CD8-positive, alpha-beta memory T cell (primary cell): ENCODE data around the gene OTUD5. TPM values are rescaled to one million over a fixed set of nuclear protein-coding genes. Genes with fewer than 3 reads are reported as not detected.

Source experiments
- CTCF ChIA-PET: fragments of 350-600 bp; sonication (Branson Sonifier 250); formaldehyde crosslinking; loops from one replicate; lab custom pipeline; 2021; ENCODE audit warnings: antibody characterized with exemption; lab: Charles Lee
- POLR2A ChIA-PET: fragments of 350-600 bp; sonication (Branson Sonifier 250); formaldehyde crosslinking; loops from one replicate; lab custom pipeline; 2021; ENCODE audit warnings: antibody characterized with exemption; lab: Charles Lee
- DNase-seq, 5 donors: peaks; one replicate each; pipeline versions ENCODE4 v3.0.0 to v3.0.0-alpha.2; 2020 to 2022; ENCODE audit warnings: mixed read lengths in 1 of 5
- H3K27ac ChIP-seq: one replicate; pipeline ENCODE4 v1.7.0; 2013; ENCODE audit warnings: low read depth, mild to moderate bottlenecking, low read length, moderate library complexity
- H3K27me3 ChIP-seq: 2 replicates; pipeline ENCODE4 v1.7.0; 2013; ENCODE audit warnings: low read length, mild to moderate bottlenecking; ENCODE audit not compliant: insufficient read depth, poor library complexity, severe bottlenecking
- H3K36me3 ChIP-seq: 2 replicates; pipeline ENCODE4 v1.7.0; 2013; ENCODE audit warnings: mild to moderate bottlenecking, low read length, moderate library complexity; ENCODE audit not compliant: insufficient read depth
- H3K4me1 ChIP-seq: 2 replicates; pipeline ENCODE4 v1.7.0; 2013; ENCODE audit warnings: mild to moderate bottlenecking, low read length, moderate library complexity; ENCODE audit not compliant: insufficient read depth
- H3K4me3 ChIP-seq: 2 replicates; pipeline ENCODE4 v1.7.0; 2013; ENCODE audit warnings: mild to moderate bottlenecking, low read length
- H3K9me3 ChIP-seq: 2 replicates; pipeline ENCODE4 v1.7.0; 2013; ENCODE audit warnings: mild to moderate bottlenecking, low read length
- H3K27ac Mint-ChIP-seq, 8 donors: one replicate each; pipeline ENCODE4 v1.8.0; 2020 to 2021; ENCODE audit warnings: mixed read lengths in 8 of 8, mild to moderate bottlenecking in 6 of 8, inconsistent platforms in 3 of 8, moderate library complexity in 3 of 8
- H3K27me3 Mint-ChIP-seq, 2 donors: one replicate each; pipeline ENCODE4 v1.8.0; 2020 to 2021; ENCODE audit warnings: mixed read lengths in 2 of 2, mild to moderate bottlenecking in 1 of 2, moderate library complexity in 1 of 2
- H3K36me3 Mint-ChIP-seq, 3 donors: one replicate each; pipeline ENCODE4 v1.8.0; 2020 to 2021; ENCODE audit warnings: mixed read lengths in 3 of 3, inconsistent platforms in 1 of 3, mild to moderate bottlenecking in 1 of 3
- H3K4me1 Mint-ChIP-seq, 3 donors: one replicate each; pipeline ENCODE4 v1.8.0; 2020 to 2021; ENCODE audit warnings: mixed read lengths in 3 of 3, inconsistent platforms in 1 of 3, mild to moderate bottlenecking in 1 of 3
- H3K4me3 Mint-ChIP-seq, 7 donors: one replicate each; pipeline ENCODE4 v1.8.0; 2020 to 2021; ENCODE audit warnings: mixed read lengths in 7 of 7, mild to moderate bottlenecking in 6 of 7, moderate library complexity in 4 of 7, inconsistent platforms in 2 of 7
- H3K9me3 Mint-ChIP-seq, 5 donors: one replicate each; pipeline ENCODE4 v1.8.0; 2020 to 2022; ENCODE audit warnings: mixed read lengths in 5 of 5, mild to moderate bottlenecking in 3 of 5, moderate library complexity in 2 of 5, inconsistent platforms in 1 of 5
- polyA plus RNA-seq: library from polyadenylated mRNA; unstranded; fragments of 300-500 nt; fragmentation: Illumina TruSeq; gene quantifications from one replicate; pipeline ENCODE4 v1.2.3, GENCODE V29; 2021
- total RNA-seq, 2 experiments: library from RNA; stranded (reverse); gene quantifications; one replicate each; pipeline ENCODE4 v1.2.3, GENCODE V29; 2021

Gene OTUD5
- total and polyA plus RNA-seq, 3 experiments from 2014 or later = 47.5 to 69.1 (median 67.3) TPM

DNA sequence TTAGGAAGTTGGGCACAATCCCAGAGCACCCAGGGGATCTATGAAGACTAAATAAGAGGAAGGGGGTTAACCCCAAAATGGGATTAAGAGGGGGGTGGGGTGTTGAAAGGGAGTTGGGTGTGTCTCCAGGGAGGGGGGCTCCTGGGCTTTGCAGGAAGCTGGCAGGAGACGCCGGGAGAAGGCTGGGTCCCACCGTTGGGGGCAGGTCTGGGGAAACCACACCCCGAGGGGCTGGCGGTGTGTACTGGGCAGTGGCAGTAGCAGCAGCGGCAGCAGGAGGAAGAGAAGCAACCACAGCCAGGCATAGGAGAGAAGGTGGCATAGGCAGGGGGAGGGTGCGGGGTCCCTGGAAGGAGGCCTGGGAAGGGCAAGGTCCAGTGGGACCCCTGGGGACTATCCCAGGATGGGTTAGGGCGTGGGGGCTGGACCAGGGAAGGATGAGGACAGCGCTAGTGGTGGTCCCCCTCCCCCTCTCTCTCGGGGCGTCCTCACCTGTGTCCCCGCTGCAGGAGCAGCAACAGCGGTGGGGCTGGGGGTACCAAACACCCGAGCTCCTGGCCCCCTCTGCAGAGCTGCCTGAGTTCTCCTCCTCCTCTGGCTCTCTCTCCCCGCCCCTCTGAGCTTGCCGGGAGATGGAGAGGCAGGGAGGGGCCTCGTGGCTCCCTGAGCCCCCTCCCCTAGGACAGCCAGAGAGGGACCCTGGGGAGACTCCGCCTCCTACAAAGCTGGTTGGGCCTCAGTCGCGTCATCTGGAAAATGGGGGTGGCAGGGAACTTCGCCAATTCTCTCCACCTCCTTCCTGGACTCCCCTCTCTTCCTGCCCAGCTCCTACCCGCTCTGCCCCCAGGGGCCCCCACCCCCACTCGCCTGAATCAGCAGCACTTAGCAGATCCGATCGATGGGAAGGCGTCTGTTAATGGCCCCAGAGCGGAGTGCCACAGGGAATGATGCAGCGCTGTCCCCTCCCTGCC lies 14.1 kb upstream of the OTUD5 start, which contains the start of gene KCND1:
TSS of gene KCND1 (minus strand) at position 596 of the 971 bp plus-strand sequence. CDS start 1,573 bp downstream, outside the sequence.
- Histone ChIP-seq H3K9me3 (no peaks in the 10 kb centered on the region), H3K4me3 (no peak within 1 kb of the TSS), H3K27ac (no peak within 1 kb of the TSS), H3K4me1 (peaks cover 11% of the 10 kb centered on the region), H3K27me3 (no peaks in the 10 kb centered on the region), H3K36me3 (no peaks in the 10 kb centered on the region)
- peaks cover 0 to 6% of the 10 kb centered on the region in 2 donors for H3K27me3 Mint-ChIP-seq
- CTCF ChIA-PET = interaction anchor here (1.5 to 2.1 kb wide), 3 partner anchors 13 to 71 kb away, joined by 4 to 5 read pairs (median 5); no protein-coding TSS in a partner anchor
- peak within 1 kb of the TSS in 5 of 7 donors; percentile 32 to 75 (median 55) for H3K4me3 Mint-ChIP-seq
- peaks cover 0 to 17% (median 16%) of the 10 kb centered on the region in 3 donors for H3K4me1 Mint-ChIP-seq
- peaks cover 0 to 21% (median 6%) of the 10 kb centered on the region in 3 donors for H3K36me3 Mint-ChIP-seq
- no peaks in the 10 kb centered on the region for H3K9me3 Mint-ChIP-seq
- H3K27ac Mint-ChIP-seq = peak within 1 kb of the TSS in 1 of 8 donors; percentile 77
- POLR2A ChIA-PET = no interaction called here
- DNase-seq = no peak

DNA sequence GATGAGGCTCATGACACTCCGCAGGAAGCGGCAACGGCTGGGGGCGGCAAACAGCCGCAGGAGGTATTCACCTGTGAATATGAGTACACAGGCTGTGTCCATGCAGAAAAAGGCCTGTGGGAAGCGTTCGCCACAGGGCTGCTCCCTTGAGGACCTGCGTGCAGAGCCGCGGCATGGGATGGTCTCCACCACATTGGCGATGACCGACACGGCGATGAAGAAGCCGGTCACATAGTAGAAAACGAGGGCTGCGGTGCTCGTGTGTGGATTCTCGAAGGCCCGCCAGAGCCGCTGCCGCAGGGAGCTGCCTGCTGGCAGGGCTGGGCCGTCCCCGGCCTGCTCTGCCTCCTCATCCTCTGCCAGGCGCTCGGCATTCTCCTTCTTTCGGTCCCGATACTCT lies 12.1 kb upstream of the OTUD5 start:
- CTCF ChIA-PET = interaction anchor here (0.5 kb wide), 1 partner anchor 513 kb away, joined by 3 read pairs; no protein-coding TSS in a partner anchor
- H3K4me1 Mint-ChIP-seq = peaks cover 0 to 17% (median 14%) of the 10 kb centered on the region in 3 donors
- H3K4me3 Mint-ChIP-seq = no peak overlapping the region
- H3K36me3 Mint-ChIP-seq = peaks cover 0 to 5% (median under 1%) of the 10 kb centered on the region in 3 donors
- Histone ChIP-seq H3K4me3 (no peak overlapping the region), H3K27me3 (no peaks in the 10 kb centered on the region), H3K9me3 (no peaks in the 10 kb centered on the region), H3K27ac (no peak overlapping the region), H3K36me3 (no peaks in the 10 kb centered on the region), H3K4me1 (peaks cover 11% of the 10 kb centered on the region)
- DNase-seq = no peak
- POLR2A ChIA-PET = no interaction called here
- H3K9me3 Mint-ChIP-seq = no peaks in the 10 kb centered on the region
- H3K27me3 Mint-ChIP-seq = peaks cover 0 to 3% of the 10 kb centered on the region in 2 donors
- peak overlapping the region in 1 of 8 donors; percentile 54 for H3K27ac Mint-ChIP-seq

DNA sequence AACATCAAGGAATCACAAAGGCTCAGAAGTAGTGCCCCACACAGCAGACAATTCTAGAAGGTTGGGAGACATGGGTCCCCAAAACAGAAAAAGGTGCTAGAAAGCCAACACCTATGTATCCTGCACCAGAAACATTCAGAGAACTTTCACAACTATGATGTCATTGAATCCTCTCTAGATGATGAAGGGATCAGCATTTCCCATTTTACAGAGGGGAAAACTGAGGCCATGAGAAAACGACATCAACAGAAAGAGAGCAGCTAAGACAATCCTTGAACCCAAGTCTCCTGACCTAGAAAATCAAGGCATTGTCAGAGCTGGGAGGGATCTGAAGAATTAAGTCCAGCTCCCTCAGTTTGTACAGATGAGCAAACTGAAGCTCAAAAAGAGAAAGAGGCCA lies 11.0 kb upstream of the OTUD5 start:
- ChIA-PET CTCF (no interaction called here), POLR2A (no interaction called here)
- peaks cover 0 to 17% (median 17%) of the 10 kb centered on the region in 3 donors for H3K4me1 Mint-ChIP-seq
- peaks cover 11% of the 10 kb centered on the region for H3K4me1 ChIP-seq
- H3K9me3 ChIP-seq = no peaks in the 10 kb centered on the region
- no peaks in the 10 kb centered on the region for H3K36me3 ChIP-seq
- DNase-seq = no peak
- no peaks in the 10 kb centered on the region for H3K27me3 ChIP-seq
- H3K36me3 Mint-ChIP-seq = peaks cover 0 to under 1% (median 0%) of the 10 kb centered on the region in 3 donors
- H3K4me3 Mint-ChIP-seq = no peak overlapping the region
- H3K4me3 ChIP-seq = no peak overlapping the region
- no peak overlapping the region for H3K27ac ChIP-seq
- H3K9me3 Mint-ChIP-seq = no peaks in the 10 kb centered on the region
- no peak overlapping the region for H3K27ac Mint-ChIP-seq
- peaks cover 0 to 3% of the 10 kb centered on the region in 2 donors for H3K27me3 Mint-ChIP-seq

DNA sequence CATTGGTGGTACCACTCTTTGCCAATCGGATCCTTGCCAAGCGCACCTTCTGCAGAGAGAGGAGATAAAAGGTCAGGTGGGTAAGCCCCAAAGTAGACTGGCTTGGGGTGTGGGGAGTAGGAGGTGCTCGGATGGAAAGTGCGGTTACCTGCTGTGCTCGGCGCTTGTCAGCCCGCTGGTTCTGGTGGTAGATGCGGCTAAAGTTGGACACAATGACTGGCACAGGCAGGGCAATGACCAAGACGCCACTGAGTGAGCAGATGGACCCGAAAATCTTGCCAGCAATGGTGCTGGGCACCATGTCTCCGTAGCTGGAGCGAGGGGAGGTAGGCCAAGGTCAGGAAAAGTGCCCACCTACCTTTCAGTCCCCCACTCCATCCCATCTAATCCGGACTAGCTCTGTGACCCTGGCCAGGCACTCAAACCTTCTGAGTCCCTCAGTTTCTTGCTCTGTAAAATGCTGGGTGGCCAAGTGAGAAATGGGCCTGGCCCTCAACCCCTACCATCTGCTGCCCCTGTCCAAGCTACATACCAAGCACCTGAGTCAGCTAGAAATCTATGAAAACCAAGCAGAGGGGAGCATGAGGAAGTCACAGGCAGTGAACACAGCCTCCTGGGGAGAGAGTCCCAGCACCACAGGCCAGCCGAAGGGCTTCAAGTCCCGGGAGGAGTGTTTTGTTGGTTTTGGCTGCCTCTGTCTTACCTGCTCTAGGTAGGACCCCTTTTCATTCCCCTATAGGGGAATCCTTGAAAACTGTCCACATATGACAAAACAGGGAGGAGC lies 9.6 kb upstream of the OTUD5 start:
- DNase-seq = no peak
- ChIA-PET CTCF (no interaction called here), POLR2A (no interaction called here)
- Histone ChIP-seq H3K4me3 (no peak overlapping the region), H3K9me3 (no peaks in the 10 kb centered on the region), H3K27ac (no peak overlapping the region), H3K4me1 (peaks cover 5% of the 10 kb centered on the region), H3K36me3 (no peaks in the 10 kb centered on the region), H3K27me3 (no peaks in the 10 kb centered on the region)
- H3K27me3 Mint-ChIP-seq = peaks cover 0 to 3% of the 10 kb centered on the region in 2 donors
- no peak overlapping the region for H3K27ac Mint-ChIP-seq
- H3K4me1 Mint-ChIP-seq = peaks cover 0 to 9% (median 3%) of the 10 kb centered on the region in 3 donors
- H3K36me3 Mint-ChIP-seq = no peaks in the 10 kb centered on the region
- no peaks in the 10 kb centered on the region for H3K9me3 Mint-ChIP-seq
- no peak overlapping the region for H3K4me3 Mint-ChIP-seq

DNA sequence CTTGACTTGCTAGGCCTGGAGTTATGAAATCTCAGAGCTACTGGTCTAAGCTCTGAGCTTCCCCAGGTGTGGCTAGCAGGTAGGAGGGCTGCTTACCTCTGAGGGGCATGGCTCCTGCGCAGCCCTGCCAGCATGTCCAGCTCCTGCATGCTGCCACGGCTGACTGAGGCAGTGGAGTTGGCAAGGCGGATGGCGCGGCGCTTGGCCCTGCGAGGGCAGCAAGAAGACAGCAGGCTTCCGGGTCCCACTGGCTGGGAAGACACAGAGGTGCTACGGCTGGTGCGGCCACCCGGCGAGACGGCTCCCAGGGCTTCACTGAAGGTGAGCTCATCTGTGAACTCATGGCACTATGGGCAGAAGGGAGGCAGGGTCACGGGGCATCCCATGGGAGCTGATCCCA lies 8.6 kb upstream of the OTUD5 start:
- DNase-seq = no peak
- H3K9me3 ChIP-seq = no peaks in the 10 kb centered on the region
- H3K4me1 Mint-ChIP-seq = peaks cover 0 to 6% (median 0%) of the 10 kb centered on the region in 3 donors
- H3K36me3 Mint-ChIP-seq = no peaks in the 10 kb centered on the region
- ChIA-PET POLR2A (no interaction called here), CTCF (no interaction called here)
- peaks cover 0 to 6% of the 10 kb centered on the region in 2 donors for H3K27me3 Mint-ChIP-seq
- no peak overlapping the region for H3K27ac Mint-ChIP-seq
- no peak overlapping the region for H3K27ac ChIP-seq
- no peaks in the 10 kb centered on the region for H3K36me3 ChIP-seq
- no peaks in the 10 kb centered on the region for H3K27me3 ChIP-seq
- no peaks in the 10 kb centered on the region for H3K4me1 ChIP-seq
- H3K9me3 Mint-ChIP-seq = no peaks in the 10 kb centered on the region
- H3K4me3 ChIP-seq = no peak overlapping the region
- H3K4me3 Mint-ChIP-seq = no peak overlapping the region

DNA sequence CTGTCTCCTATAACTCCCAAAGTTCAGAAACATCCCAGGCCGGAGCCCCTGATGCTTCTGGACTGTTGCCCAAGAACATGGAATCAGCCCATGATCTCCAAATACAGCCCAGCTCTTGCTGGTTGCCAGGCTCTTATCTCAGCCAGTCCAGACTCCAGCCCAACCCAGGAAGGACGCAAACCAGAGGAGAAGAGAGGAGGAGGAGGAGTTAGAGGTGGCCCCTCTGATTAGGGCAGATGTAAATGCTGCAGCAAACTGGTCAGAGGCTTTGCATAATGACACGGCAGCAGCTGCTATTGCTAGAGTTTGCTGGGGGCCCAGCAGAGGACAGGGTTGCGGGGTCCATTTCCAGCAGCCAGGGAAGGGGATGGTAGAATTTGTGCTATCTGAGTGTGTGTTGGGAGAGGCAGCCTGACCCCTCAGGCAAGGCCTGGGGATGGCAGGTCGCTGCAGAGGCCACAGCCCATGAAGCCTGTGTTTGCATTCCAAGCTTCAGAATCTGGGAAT lies 4.2 kb upstream of the OTUD5 start:
- Mint-ChIP-seq H3K27me3 (peaks cover 0 to 9% of the 10 kb centered on the region in 2 donors), H3K27ac (peak overlapping the region in 3 of 8 donors; percentile 4 to 65 (median 32)), H3K4me3 (no peak overlapping the region), H3K9me3 (no peaks in the 10 kb centered on the region), H3K4me1 (peaks cover 6 to 19% (median 7%) of the 10 kb centered on the region in 3 donors), H3K36me3 (peaks cover 0 to 9% (median 0%) of the 10 kb centered on the region in 3 donors)
- peaks cover 8% of the 10 kb centered on the region for H3K4me1 ChIP-seq
- no peaks in the 10 kb centered on the region for H3K27me3 ChIP-seq
- CTCF ChIA-PET = no interaction called here
- H3K4me3 ChIP-seq = no peak overlapping the region
- DNase-seq = no peak
- H3K36me3 ChIP-seq = no peaks in the 10 kb centered on the region
- no peaks in the 10 kb centered on the region for H3K9me3 ChIP-seq
- POLR2A ChIA-PET = no interaction called here
- peak overlapping the region; percentile 29 for H3K27ac ChIP-seq

DNA sequence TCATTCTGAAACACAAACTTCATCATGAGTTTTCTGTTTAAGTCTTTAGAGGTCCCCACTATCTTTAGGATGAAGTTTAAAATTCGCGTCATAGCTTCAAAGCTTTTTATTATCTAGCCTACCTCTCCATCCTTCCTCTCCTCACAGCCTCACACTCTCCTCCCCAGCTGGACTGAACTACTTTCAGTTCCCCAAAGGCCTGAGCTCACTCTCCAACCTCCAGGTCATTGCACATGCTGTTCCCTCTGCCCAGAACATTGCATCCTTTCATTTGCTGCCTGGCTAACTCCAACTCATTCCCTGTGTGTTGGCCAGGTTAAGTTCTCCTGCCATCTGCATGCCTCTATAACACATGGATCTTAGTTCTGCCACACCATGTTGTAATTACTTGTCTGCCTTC lies 2.9 kb upstream of the OTUD5 start:
- no peak overlapping the region for H3K27ac ChIP-seq
- no peak overlapping the region for H3K4me3 ChIP-seq
- Mint-ChIP-seq H3K27me3 (peaks cover 0 to 9% of the 10 kb centered on the region in 2 donors), H3K4me1 (peaks cover 15 to 32% (median 18%) of the 10 kb centered on the region in 3 donors), H3K36me3 (peaks cover 0 to 14% (median 0%) of the 10 kb centered on the region in 3 donors), H3K27ac (peak overlapping the region in 6 of 8 donors; percentile 22 to 100 (median 76)), H3K4me3 (peak overlapping the region in 4 of 7 donors; percentile 1 to 74 (median 46)), H3K9me3 (no peaks in the 10 kb centered on the region)
- no peaks in the 10 kb centered on the region for H3K27me3 ChIP-seq
- POLR2A ChIA-PET = no interaction called here
- H3K4me1 ChIP-seq = peaks cover 21% of the 10 kb centered on the region
- DNase-seq = no peak
- no peaks in the 10 kb centered on the region for H3K9me3 ChIP-seq
- no peaks in the 10 kb centered on the region for H3K36me3 ChIP-seq
- CTCF ChIA-PET = no interaction called here
